ENCODE measurements around the gene PCDHGA8.
"Not testable (repeated sequence)": the region's sequence is repeated elsewhere in the genome, so short reads cannot be mapped to it uniquely, and the experiment has no call there.

PCDHGA8 gene

GRCh38 chr5:141392429-141393198 is at the start of gene PCDHGA8:
Gene PCDHGA8, plus strand, starts transcription at chr5:141392633. Its CDS starts 181 bp downstream, at chr5:141392814.
- no peak for DNase-seq

GRCh38 chr5:141342773-141343172 is 49.7 kb upstream of the PCDHGA8 start:
- DNase-seq = no peak

- no peak for DNase-seq
These were observed 49.0 kb upstream of the PCDHGA8 start, which contains the start of gene PCDHGA3 for GRCh38 chr5:141343242-141343952. Gene PCDHGA3, plus strand, starts transcription at chr5:141343829. Its CDS starts 205 bp downstream, at chr5:141344034.

GRCh38 chr5:141343953-141344463 is 48.4 kb upstream of the PCDHGA8 start:
- no peak for DNase-seq

GRCh38 chr5:141345327-141345726 is 47.1 kb upstream of the PCDHGA8 start:
- no peak for DNase-seq

GRCh38 chr5:141346017-141346416 is 46.4 kb upstream of the PCDHGA8 start:
- DNase-seq = not testable (repeated sequence)

- peak; percentile 83 to 87 for DNase-seq
These were observed 42.4 kb upstream of the PCDHGA8 start, which contains the start of gene PCDHGB1 for GRCh38 chr5:141349917-141350619. Gene PCDHGB1, plus strand, starts transcription at chr5:141350099. Its CDS starts 162 bp downstream, at chr5:141350261.

- DNase-seq = no peak
These were observed 40.8 kb upstream of the PCDHGA8 start for GRCh38 chr5:141351591-141351990.

- DNase-seq = no peak
These were observed 37.4 kb upstream of the PCDHGA8 start, which contains the start of gene PCDHGA4 for GRCh38 chr5:141354900-141355469. Gene PCDHGA4, plus strand, starts transcription at chr5:141355021. Its CDS starts 87 bp downstream, at chr5:141355108.

GRCh38 chr5:141355641-141356040 is 36.8 kb upstream of the PCDHGA8 start:
- no peak for DNase-seq

- no peak for DNase-seq
These were observed 36.3 kb upstream of the PCDHGA8 start for GRCh38 chr5:141356133-141356532.

- DNase-seq = no peak
These were observed 35.5 kb upstream of the PCDHGA8 start for GRCh38 chr5:141356950-141357349.

GRCh38 chr5:141359790-141360426 is 32.5 kb upstream of the PCDHGA8 start, which contains the start of gene PCDHGB2:
Gene PCDHGB2, plus strand, starts transcription at chr5:141359994. Its CDS starts 142 bp downstream, at chr5:141360136.
- no peak for DNase-seq

- DNase-seq = no peak
These were observed 31.7 kb upstream of the PCDHGA8 start for GRCh38 chr5:141360685-141361084.

- DNase-seq = no peak
These were observed 29.7 kb upstream of the PCDHGA8 start for GRCh38 chr5:141362719-141363118.

GRCh38 chr5:141363952-141364660 is 28.3 kb upstream of the PCDHGA8 start, which contains the start of gene PCDHGA5:
Gene PCDHGA5, plus strand, starts transcription at chr5:141364162. Its CDS starts 169 bp downstream, at chr5:141364331.
- no peak for DNase-seq

- no peak for DNase-seq
These were observed 26.2 kb upstream of the PCDHGA8 start for GRCh38 chr5:141366016-141366896.

GRCh38 chr5:141369994-141370848 is 22.2 kb upstream of the PCDHGA8 start, which contains the start of gene PCDHGB3:
Gene PCDHGB3, plus strand, starts transcription at chr5:141370242. Its CDS starts 153 bp downstream, at chr5:141370395.
- DNase-seq = no peak

Data from NCI-H2081 (cell line).